MM.1S (cell line): ENCODE measurements around the gene STAG1.

ENCODE experiments used
- DNase-seq: peaks from one replicate; pipeline ENCODE4 v3.0.0-alpha.2; 2015
- H2AFZ ChIP-seq: fragments of 300-600 bp; sonication (generic); 2 replicates; pipeline ENCODE4 v1.6.0; 2016; ENCODE audit warnings: antibody characterized with exemption, low read length
- H3F3A ChIP-seq: fragments of 300-600 bp; sonication (generic); 2 replicates; pipeline ENCODE4 v1.6.1; 2016; ENCODE audit warnings: mild to moderate bottlenecking, antibody characterized with exemption, low read length, moderate library complexity, mixed read lengths; ENCODE audit not compliant: insufficient read depth
- H3K27ac ChIP-seq: fragments of 300-600 bp; sonication (generic); 2 replicates; pipeline ENCODE4 v1.5.1; 2016; ENCODE audit warnings: mild to moderate bottlenecking, low read length
- H3K27me3 ChIP-seq: fragments of 300-600 bp; sonication (generic); replicated peaks from 2 replicates; pipeline ENCODE4 v1.6.0; 2016; ENCODE audit warnings: low read length; ENCODE audit not compliant: insufficient read depth
- H3K36me3 ChIP-seq: fragments of 300-600 bp; sonication (generic); replicated peaks from 2 replicates; pipeline ENCODE4 v1.6.1; 2016; ENCODE audit warnings: mild to moderate bottlenecking, low read length, mixed read lengths; ENCODE audit not compliant: insufficient read depth
- H3K4me1 ChIP-seq: fragments of 300-600 bp; sonication (generic); 2 replicates; pipeline ENCODE4 v1.6.1; 2016; ENCODE audit warnings: low read length, mixed read lengths
- H3K4me2 ChIP-seq: fragments of 300-600 bp; sonication (generic); 2 replicates; pipeline ENCODE4 v1.6.0; 2016; ENCODE audit warnings: low read depth, low read length
- H3K4me3 ChIP-seq: fragments of 300-600 bp; sonication (generic); 2 replicates; pipeline ENCODE4 v1.5.1; 2016; ENCODE audit warnings: low read length, mixed read lengths
- H3K79me2 ChIP-seq: fragments of 300-600 bp; sonication (generic); 2 replicates; pipeline ENCODE4 v1.6.1; 2016; ENCODE audit warnings: mixed run types, low read length, mixed read lengths
- H3K9ac ChIP-seq: fragments of 300-600 bp; sonication (generic); 2 replicates; pipeline ENCODE4 v1.6.1; 2016; ENCODE audit warnings: low read length, mixed read lengths
- H3K9me2 ChIP-seq: fragments of 300-600 bp; sonication (generic); replicated peaks from 2 replicates; pipeline ENCODE4 v1.6.1; 2016; ENCODE audit warnings: mild to moderate bottlenecking, low read length, mixed read lengths; ENCODE audit not compliant: insufficient read depth
- H3K9me3 ChIP-seq: fragments of 300-600 bp; sonication (generic); replicated peaks from 2 replicates; pipeline ENCODE4 v1.6.1; 2016; ENCODE audit warnings: mild to moderate bottlenecking, low read length, mixed read lengths; ENCODE audit not compliant: insufficient read depth
- H4K20me1 ChIP-seq: fragments of 300-600 bp; sonication (generic); 2 replicates; pipeline ENCODE4 v1.6.1; 2016; ENCODE audit warnings: mild to moderate bottlenecking, low read length, moderate library complexity, mixed read lengths; ENCODE audit not compliant: insufficient read depth
- EZH2 ChIP-seq: fragments of 300-600 bp; sonication (generic); optimal IDR thresholded peaks from 2 replicates; pipeline ENCODE3; 2017; ENCODE audit warnings: low read depth, mild to moderate bottlenecking, antibody characterized with exemption, low read length, mixed read lengths
- EZH2phosphoT487 ChIP-seq: fragments of 300-600 bp; sonication (generic); IDR thresholded peaks from 2 replicates; pipeline ENCODE4 v1.6.1; 2018; ENCODE audit warnings: antibody characterized with exemption, low read length
- TF ChIP-seq, protein P1 (sequence below): fragments of 300-600 bp; sonication (generic); IDR thresholded peaks from 2 replicates; pipeline ENCODE4 v1.5.1; 2016; ENCODE audit warnings: antibody characterized with exemption, low read length, mixed read lengths

Gene STAG1

DNA sequence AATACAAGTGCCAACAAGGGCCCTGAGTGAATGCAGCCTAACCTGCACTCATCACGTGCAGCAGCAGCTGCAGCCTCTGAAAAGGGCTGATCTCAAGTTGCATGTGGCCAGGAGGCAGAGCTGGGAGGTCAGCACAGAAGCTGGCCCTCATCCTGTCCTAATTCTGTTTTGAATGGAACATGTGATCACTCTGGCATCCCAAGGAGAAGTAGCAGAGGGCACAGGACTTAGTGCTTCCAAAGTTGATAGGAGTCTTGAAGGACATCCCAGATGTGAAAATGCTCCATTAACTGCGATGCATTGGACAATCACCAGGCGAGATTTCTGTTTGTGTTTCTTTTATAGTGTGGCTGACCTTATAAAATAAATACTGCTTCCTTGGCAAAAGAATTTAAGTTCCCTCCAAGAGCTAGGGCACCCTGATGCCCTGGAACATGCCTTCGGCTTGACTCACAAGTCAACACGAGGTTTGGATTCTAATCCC lies 31.6 kb upstream of the STAG1 start:
- H3K9me3 ChIP-seq, result no peaks in the 10 kb centered on the region
- TF ChIP-seq EZH2phosphoT487 (no peak), EZH2 (no peak)
- TF ChIP-seq, protein P1, sequence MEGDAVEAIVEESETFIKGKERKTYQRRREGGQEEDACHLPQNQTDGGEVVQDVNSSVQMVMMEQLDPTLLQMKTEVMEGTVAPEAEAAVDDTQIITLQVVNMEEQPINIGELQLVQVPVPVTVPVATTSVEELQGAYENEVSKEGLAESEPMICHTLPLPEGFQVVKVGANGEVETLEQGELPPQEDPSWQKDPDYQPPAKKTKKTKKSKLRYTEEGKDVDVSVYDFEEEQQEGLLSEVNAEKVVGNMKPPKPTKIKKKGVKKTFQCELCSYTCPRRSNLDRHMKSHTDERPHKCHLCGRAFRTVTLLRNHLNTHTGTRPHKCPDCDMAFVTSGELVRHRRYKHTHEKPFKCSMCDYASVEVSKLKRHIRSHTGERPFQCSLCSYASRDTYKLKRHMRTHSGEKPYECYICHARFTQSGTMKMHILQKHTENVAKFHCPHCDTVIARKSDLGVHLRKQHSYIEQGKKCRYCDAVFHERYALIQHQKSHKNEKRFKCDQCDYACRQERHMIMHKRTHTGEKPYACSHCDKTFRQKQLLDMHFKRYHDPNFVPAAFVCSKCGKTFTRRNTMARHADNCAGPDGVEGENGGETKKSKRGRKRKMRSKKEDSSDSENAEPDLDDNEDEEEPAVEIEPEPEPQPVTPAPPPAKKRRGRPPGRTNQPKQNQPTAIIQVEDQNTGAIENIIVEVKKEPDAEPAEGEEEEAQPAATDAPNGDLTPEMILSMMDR, result no peak
- H3K36me3 ChIP-seq, result no peaks in the 10 kb centered on the region
- no peak overlapping the region for H3K4me3 ChIP-seq
- no peak overlapping the region for H3K4me2 ChIP-seq
- H3F3A ChIP-seq, result peaks cover 11% of the 10 kb centered on the region
- peaks cover 16% of the 10 kb centered on the region for H3K4me1 ChIP-seq
- H3K27me3 ChIP-seq, result no peaks in the 10 kb centered on the region
- no peaks in the 10 kb centered on the region for H3K79me2 ChIP-seq
- H3K9ac ChIP-seq, result no peak overlapping the region
- H2AFZ ChIP-seq, result no peak overlapping the region
- H3K9me2 ChIP-seq, result no peaks in the 10 kb centered on the region
- no peaks in the 10 kb centered on the region for H4K20me1 ChIP-seq
- DNase-seq, result no peak
- H3K27ac ChIP-seq, result no peak overlapping the region

DNA sequence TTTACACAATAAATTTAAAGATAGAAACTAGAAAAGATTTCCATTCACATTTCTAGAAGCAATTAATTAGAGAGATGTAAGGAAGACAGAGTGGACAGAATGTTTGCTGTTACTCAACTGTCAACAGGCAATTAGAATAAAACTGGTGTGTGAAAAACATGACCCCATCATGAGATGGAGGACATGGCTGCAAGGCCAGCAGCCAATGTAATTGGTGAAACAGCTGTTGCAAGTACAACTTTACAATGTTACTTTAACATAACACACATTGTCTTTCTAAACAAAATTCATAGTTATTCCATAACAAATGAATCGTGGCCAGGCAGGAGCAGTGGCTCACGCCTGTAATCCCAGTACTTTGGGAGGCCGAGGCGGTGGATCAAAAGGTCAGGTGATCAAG lies 28.6 kb upstream of the STAG1 start:
- Histone ChIP-seq H3K4me3 (no peak overlapping the region), H3K4me1 (no peaks in the 10 kb centered on the region), H2AFZ (no peak overlapping the region), H3K79me2 (no peaks in the 10 kb centered on the region), H4K20me1 (no peaks in the 10 kb centered on the region), H3K9me2 (no peaks in the 10 kb centered on the region), H3K9ac (no peak overlapping the region), H3K27me3 (no peaks in the 10 kb centered on the region), H3K9me3 (no peaks in the 10 kb centered on the region), H3F3A (no peaks in the 10 kb centered on the region), H3K27ac (no peak overlapping the region), H3K36me3 (no peaks in the 10 kb centered on the region), H3K4me2 (no peak overlapping the region)
- no peak for DNase-seq
- TF ChIP-seq EZH2 (no peak), EZH2phosphoT487 (no peak)
- TF ChIP-seq, protein P1, result no peak

DNA sequence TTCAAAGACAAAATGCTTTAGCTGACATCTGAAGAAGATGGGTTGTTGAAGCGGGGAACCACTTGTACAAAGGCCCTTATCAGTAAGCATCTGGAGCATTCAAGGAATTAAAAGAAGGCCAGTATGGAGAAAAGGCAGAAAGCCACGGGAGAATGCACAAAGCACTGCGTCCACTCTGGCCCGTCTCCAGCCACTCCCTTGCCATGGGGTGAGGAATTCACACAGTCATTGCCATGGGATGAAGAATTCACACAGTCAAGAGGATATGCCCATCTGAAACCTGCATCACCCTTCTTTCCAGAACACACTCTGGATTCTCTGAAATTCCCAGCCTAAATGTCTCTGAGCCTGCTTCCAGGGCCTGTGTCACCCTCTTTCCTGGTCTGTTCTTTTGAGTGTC lies 26.7 kb upstream of the STAG1 start:
- no peaks in the 10 kb centered on the region for H3K36me3 ChIP-seq
- H2AFZ ChIP-seq, result no peak overlapping the region
- no peaks in the 10 kb centered on the region for H3K9me2 ChIP-seq
- no peaks in the 10 kb centered on the region for H3K27me3 ChIP-seq
- no peaks in the 10 kb centered on the region for H4K20me1 ChIP-seq
- no peaks in the 10 kb centered on the region for H3K9me3 ChIP-seq
- H3K4me2 ChIP-seq, result no peak overlapping the region
- H3K27ac ChIP-seq, result no peak overlapping the region
- H3K4me3 ChIP-seq, result no peak overlapping the region
- H3K4me1 ChIP-seq, result no peaks in the 10 kb centered on the region
- TF ChIP-seq EZH2, result no peak
- TF ChIP-seq, protein P1, result no peak
- no peak for TF ChIP-seq EZH2phosphoT487
- no peaks in the 10 kb centered on the region for H3F3A ChIP-seq
- no peak overlapping the region for H3K9ac ChIP-seq
- DNase-seq, result no peak
- H3K79me2 ChIP-seq, result no peaks in the 10 kb centered on the region

DNA sequence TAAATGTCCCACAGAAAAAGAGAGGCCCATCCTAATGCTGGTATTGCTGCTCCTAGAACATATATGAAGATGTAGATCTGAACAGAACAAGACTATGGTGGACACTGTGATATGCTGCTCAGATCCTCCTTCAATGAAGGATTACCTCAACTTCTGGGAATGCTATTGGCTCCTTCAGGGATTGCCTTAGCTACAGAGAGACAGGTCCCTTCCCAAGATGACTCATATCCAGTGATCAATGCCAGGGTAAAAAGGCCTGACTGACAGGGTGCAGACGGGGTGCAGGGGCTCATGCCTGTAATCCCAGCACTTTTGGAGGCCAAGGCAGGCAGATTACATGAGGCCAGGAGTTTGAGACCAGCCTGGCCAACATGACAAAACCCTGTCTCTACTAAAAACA lies 20.5 kb upstream of the STAG1 start:
- Histone ChIP-seq H3K27me3 (no peaks in the 10 kb centered on the region), H3K4me3 (no peak overlapping the region), H3K9me2 (no peaks in the 10 kb centered on the region), H4K20me1 (no peaks in the 10 kb centered on the region), H3K9ac (no peak overlapping the region), H3K4me1 (no peaks in the 10 kb centered on the region), H3K36me3 (no peaks in the 10 kb centered on the region), H3K27ac (no peak overlapping the region), H2AFZ (no peak overlapping the region), H3F3A (no peaks in the 10 kb centered on the region), H3K79me2 (no peaks in the 10 kb centered on the region), H3K4me2 (no peak overlapping the region), H3K9me3 (no peaks in the 10 kb centered on the region)
- TF ChIP-seq EZH2, result no peak
- TF ChIP-seq EZH2phosphoT487, result no peak
- TF ChIP-seq, protein P1, result no peak
- no peak for DNase-seq
